K562 (cell line): ENCODE data around the gene ICAM2. TPM values are rescaled to one million over a fixed set of nuclear protein-coding genes. Genes with fewer than 3 reads are reported as not detected.

Source experiments
- ATAC-seq: fragments of 200-7000 bp; cut with Tn5 transposase; 3 replicates; pipeline ENCODE4 v1.9.1; 2020; ENCODE audit warnings: moderate library complexity
- BruUV-seq: library from RNA; stranded (reverse); fragments of 400-500 nt; replicated peaks from 2 replicates; lab custom pipeline; 2021; lab: Mats Ljungman, UMichigan
- CTCF ChIA-PET: fragments of 300-600 bp; formaldehyde crosslinking; extraction: SDS; loops from one replicate; lab custom pipeline; 2021; ENCODE audit warnings: low intra/inter-chr PET ratio; lab: Yijun Ruan, JAX
- POLR2A ChIA-PET: fragments of 300-600, 350-650 bp; sonication (Branson Sonifier 250); formaldehyde crosslinking; extraction: SDS; loops from one replicate; lab custom pipeline; 2021; ENCODE audit warnings: antibody characterized with exemption, inconsistent platforms; lab: Yijun Ruan, JAX
- DNase-seq, 4 experiments: peaks; one replicate each; pipeline versions ENCODE4 v3.0.0 to v3.0.0-alpha.2; 2011 to 2018; ENCODE audit warnings: low spot score in 3 of 4, mixed read lengths in 3 of 4; ENCODE audit errors: extremely low read depth in 1 of 4
- FAIRE-seq: peaks from 2 replicates; lab custom pipeline; 2011; peaks lifted over from hg19 to GRCh38; lab: Jason Lieb, UNC
- H2AFZ ChIP-seq: 2 replicates; pipeline ENCODE4 v1.6.0; 2011; ENCODE audit warnings: low read depth, low read length, control low read depth, inconsistent platforms
- H3K27ac ChIP-seq: fragments of 200-600 bp; 3 replicates; pipeline ENCODE4 v1.8.0; 2011; ENCODE audit warnings: low read depth, mild to moderate bottlenecking, control low read depth, inconsistent platforms, low read length, moderate library complexity, mixed read lengths; ENCODE audit errors: extremely low read depth
- H3K27me3 ChIP-seq, 2 experiments: fragments of 300-600 bp in 1 of 2; 2 replicates in 1 of 2; 3 replicates in 1 of 2; pipeline versions ENCODE4 v1.6.0 to v1.8.0; 2011; ENCODE audit warnings: inconsistent platforms in 2 of 2, low read length in 2 of 2, mild to moderate bottlenecking in 1 of 2, mixed read lengths in 1 of 2, moderate library complexity in 1 of 2; ENCODE audit not compliant: control insufficient read depth in 2 of 2, insufficient read depth in 2 of 2
- H3K36me3 ChIP-seq: fragments of 300-600 bp; 3 replicates; pipeline ENCODE4 v1.8.0; 2011; ENCODE audit warnings: mild to moderate bottlenecking, low read length, inconsistent platforms; ENCODE audit not compliant: control insufficient read depth, insufficient read depth
- H3K4me1 ChIP-seq, 2 experiments: fragments of 200-600 bp in 1 of 2; replicated peaks in 1 of 2; 2 replicates in 1 of 2; 3 replicates in 1 of 2; pipeline versions ENCODE4 v1.5.1 to v1.8.0; 2011; ENCODE audit warnings: inconsistent platforms in 2 of 2, low read length in 2 of 2, mild to moderate bottlenecking in 1 of 2, mixed read lengths in 1 of 2, moderate library complexity in 1 of 2; ENCODE audit not compliant: control insufficient read depth in 2 of 2, insufficient read depth in 2 of 2
- H3K4me2 ChIP-seq: 2 replicates; pipeline ENCODE4 v1.6.1; 2011; ENCODE audit warnings: low read length, control low read depth, inconsistent platforms, mixed read lengths; ENCODE audit not compliant: insufficient read depth
- H3K4me3 ChIP-seq: fragments of 200-600 bp; sonication (generic), shearing (Covaris generic); 2 replicates; pipeline ENCODE4 v1.5.1; 2016; ENCODE audit warnings: control low read depth, inconsistent platforms
- H3K79me2 ChIP-seq: fragments of 200-600 bp; 3 replicates; pipeline ENCODE4 v1.8.0; 2011; ENCODE audit warnings: low read length, inconsistent platforms; ENCODE audit not compliant: control insufficient read depth, insufficient read depth
- H3K9ac ChIP-seq, 2 experiments: 2 replicates each; pipeline versions ENCODE4 v1.6.0 to v1.6.1; 2011; ENCODE audit warnings: low read depth in 2 of 2, low read length in 2 of 2, control low read depth in 1 of 2, inconsistent platforms in 1 of 2, mild to moderate bottlenecking in 1 of 2, mixed read lengths in 1 of 2; ENCODE audit not compliant: insufficient read depth in 1 of 2
- H3K9me1 ChIP-seq: one replicate; pipeline ENCODE4 v1.6.0; 2011; ENCODE audit warnings: inconsistent platforms, mild to moderate bottlenecking, low read length, moderate library complexity; ENCODE audit not compliant: control insufficient read depth, insufficient read depth
- H3K9me3 ChIP-seq: replicated peaks from 2 replicates; pipeline ENCODE4 v1.5.1; 2011; ENCODE audit warnings: low read depth, low read length, inconsistent platforms; ENCODE audit not compliant: control insufficient read depth, insufficient read depth
- H4K20me1 ChIP-seq: replicated peaks from 2 replicates; pipeline ENCODE4 v1.6.1; 2011; ENCODE audit warnings: low read length, inconsistent platforms, mixed read lengths; ENCODE audit not compliant: control insufficient read depth, insufficient read depth
- CEBPB ChIP-seq: fragments of 450-650 bp; IDR thresholded peaks from 2 replicates; pipeline ENCODE4 v1.6.1; 2016; ENCODE audit warnings: missing genetic modification characterization, missing compliant biosample characterization
- CSDE1 ChIP-seq, 2 experiments: fragments of 450-650 bp; IDR thresholded peaks; 2 replicates each; pipeline ENCODE4 v1.6.1; 2016; ENCODE audit warnings: mild to moderate bottlenecking in 1 of 2
- DLX4 ChIP-seq: fragments of 250-450 bp; sonication (Bioruptor Pico); IDR thresholded peaks from 2 replicates; pipeline ENCODE4 v1.6.1; 2021; ENCODE audit warnings: mild to moderate bottlenecking
- PPARD ChIP-seq: fragments of 250-450 bp; sonication (Bioruptor Pico); IDR thresholded peaks from 2 replicates; pipeline ENCODE4 v1.8.0; 2022; ENCODE audit warnings: inconsistent platforms, mild to moderate bottlenecking, moderate library complexity
- ZFP91 ChIP-seq: sonication (generic); formaldehyde crosslinking; IDR thresholded peaks from 2 replicates; pipeline ENCODE4 v1.8.0; 2022; ENCODE audit warnings: mild to moderate bottlenecking, missing genetic modification reagents
- ZNF586 ChIP-seq: fragments of 450-650 bp; formaldehyde crosslinking; conservative IDR thresholded peaks from 2 replicates; pipeline ENCODE4 v1.4.0; 2020; ENCODE audit warnings: mild to moderate bottlenecking, moderate library complexity
- ZNF655 ChIP-seq: fragments of 250-450 bp; sonication (Bioruptor Pico); IDR thresholded peaks from 2 replicates; pipeline ENCODE4 v1.5.0; 2021
- WGBS: fragments of 100-300 bp; shearing (Covaris generic); methylation state at CpG from one replicate; pipeline ENCODE4 v1.1.6; 2016; ENCODE audit warnings: low coverage, mixed read lengths; ENCODE audit not compliant: insufficient coverage; ENCODE audit errors: missing lambda C conversion rate; 5-methylcytosine and 5-hydroxymethylcytosine counted together
- in situ Hi-C: fragments of 300-500 bp; cut with MboI; formaldehyde crosslinking; loops from 4 replicates; pipeline ENCODE4 v1.15.0; 2018; ENCODE audit warnings: inconsistent platforms, mixed read lengths
- intact Hi-C: fragments of 100-400 bp; cut with micrococcal nuclease; formaldehyde crosslinking; loops from 2 replicates; pipeline ENCODE4 v1.14.2; 2022
- polyA plus RNA-seq, 8 experiments: library from polyadenylated mRNA; depleted of rRNA in 4 of 8; stranded (reverse) in 5 of 8; unstranded in 3 of 8; fragments of >200 nt; fragmentation: Nextera tagmentation in 2 of 8; fragmentation: Illumina TruSeq in 1 of 8; extraction: Ambion mirVana in 2 of 8; extraction: Trizol in 1 of 8; gene quantifications; 2 replicates each; pipeline versions ENCODE4 v1.2.1 to v1.2.3, GENCODE V29; 2011 to 2014; ENCODE audit warnings: inconsistent platforms in 1 of 8, missing spikeins in 1 of 8
- total RNA-seq, 7 experiments: library from RNA; depleted of rRNA in 6 of 7; stranded (reverse); fragments of >200 nt in 6 of 7; fragmentation: Illumina TruSeq in 2 of 7; extraction: Trizol in 2 of 7; gene quantifications; 2 replicates each; pipeline versions ENCODE4 v1.2.1 to v1.2.3, GENCODE V29; 2011 to 2021; ENCODE audit warnings: low replicate concordance in 1 of 7

Gene ICAM2
- total and polyA plus RNA-seq, 9 of the 15 experiments (the other 6 are each of a cell fraction or from before 2014, with no cell fraction given) = 37.9 to 89.4 (median 60.6) TPM

GRCh38 chr17:64020056-64020766 is at the start of gene ICAM2 (continued):
- TF ChIP-seq ZFP91 (CRISPR knock-in tag) (no peak), PPARD (CRISPR knock-in tag) (no peak), CSDE1 (IDR thresholded peaks at IDR 0.05) (no peak), DLX4 (CRISPR knock-in tag) (no peak), ZNF655 (no peak)
- TF ChIP-seq, all 486 proteins: peak for 0

- Histone ChIP-seq H3K36me3 (peaks cover 53% of the 10 kb centered on the region), H3K4me1 (no peaks in the 10 kb centered on the region; a peak in 1 of 5 replicates), H3K9ac (no peak overlapping the region), H3K9me1 (no peaks in the 10 kb centered on the region), H3K79me2 (no peaks in the 10 kb centered on the region), H2AFZ (no peak overlapping the region), H3K4me3 (no peak overlapping the region), H3K27ac (no peak overlapping the region), H3K27me3 (no peaks in the 10 kb centered on the region), H4K20me1 (no peaks in the 10 kb centered on the region), H3K9me3 (peaks cover 5% of the 10 kb centered on the region; the same call in 1 of the 2 replicates), H3K4me2 (no peak overlapping the region)
- ChIA-PET CTCF (no interaction called here), POLR2A (interaction anchor here (1.2 kb wide), 1 partner anchor 10 kb away, joined by 4 read pairs; no protein-coding TSS in a partner anchor)
- WGBS = 96% methylated on average over 3 of the region's 3 CpGs
- intact Hi-C loops (no loop called here), in situ Hi-C loops (no loop called here)
- no peak for FAIRE-seq
- BruUV-seq = no TSS peak
- no peak for DNase-seq
- TF ChIP-seq ZNF586 (CRISPR knock-in tag) (no peak), CEBPB (tag) (peak; percentile 36; the same call in 1 of the 2 replicates)
- no peak for ATAC-seq
Measured at GRCh38 chr17:64070213-64070612, 49.8 kb upstream of the ICAM2 start.
